Thyroid gland (tissue), 4 donors: ENCODE data around the gene HIVEP3. TPM values are rescaled to one million over a fixed set of nuclear protein-coding genes. Genes with fewer than 3 reads are reported as not detected.
"Not testable (repeated sequence)": the region's sequence is repeated elsewhere in the genome, so short reads cannot be mapped to it uniquely, and the experiment has no call there.

Source experiments
- DNase-seq, 2 donors: peaks; one replicate each; pipeline ENCODE4 v3.0.0-alpha.2; 2019
- H3K27ac ChIP-seq, 3 donors: fragments of 200-600 bp; sonication (generic); 1 replicate in 2 of 3; 2 replicates in 1 of 3; pipeline ENCODE4 v1.5.1; 2016 to 2019; ENCODE audit warnings: mild to moderate bottlenecking in 1 of 3, moderate library complexity in 1 of 3
- H3K27me3 ChIP-seq: fragments of 200-600 bp; sonication (generic); one replicate; pipeline ENCODE4 v1.5.1; 2019
- H3K36me3 ChIP-seq, 2 donors: fragments of 200-600 bp; sonication (generic); one replicate each; pipeline ENCODE4 v1.5.1; 2016 to 2019
- H3K4me1 ChIP-seq, 2 donors: fragments of 200-600 bp; sonication (generic); one replicate each; pipeline ENCODE4 v1.5.1; 2017 to 2019
- H3K4me3 ChIP-seq, 3 donors: fragments of 200-600 bp; sonication (generic); replicated peaks in 1 of 3; 1 replicate in 2 of 3; 2 replicates in 1 of 3; pipeline ENCODE4 v1.5.1; 2016; ENCODE audit warnings: mild to moderate bottlenecking in 1 of 3
- H3K9me3 ChIP-seq: fragments of 200-600 bp; sonication (generic); one replicate; pipeline ENCODE4 v1.5.1; 2017
- POLR2A ChIP-seq, 2 donors: fragments of 450-650 bp; IDR thresholded peaks; one replicate each; pipeline ENCODE4 v1.6.1; 2017; ENCODE audit warnings: antibody characterized with exemption in 2 of 2, mild to moderate bottlenecking in 2 of 2, moderate library complexity in 1 of 2
- WGBS, 2 donors: methylation state at CpG; one replicate each; pipeline ENCODE4 v1.1.5; 2017; 5-methylcytosine and 5-hydroxymethylcytosine counted together
- intact Hi-C: fragments of 100-400 bp; cut with DNase I; formaldehyde crosslinking; loops from one replicate; pipeline ENCODE4 v1.15.1; 2023
- total RNA-seq, 4 donors: library from RNA; depleted of rRNA; stranded (reverse); fragments of >200 nt; gene quantifications; one replicate each; pipeline ENCODE4 v1.2.3, GENCODE V29; 2016
- TF ChIP-seq, protein P1 (sequence below), 6 experiments: fragments of 200-600 bp in 3 of 6; fragments of 450-650 bp in 3 of 6; sonication (generic) in 3 of 6; IDR thresholded peaks; one replicate each; pipeline ENCODE4 v1.5.1; 2016 to 2019; ENCODE audit warnings: antibody characterized with exemption in 6 of 6, mild to moderate bottlenecking in 2 of 6, inconsistent platforms in 1 of 6, moderate library complexity in 1 of 6

Gene HIVEP3
- total RNA-seq, 4 donors from 2014 or later, result 9.7 to 13.5 (median 12.5) TPM

DNA sequence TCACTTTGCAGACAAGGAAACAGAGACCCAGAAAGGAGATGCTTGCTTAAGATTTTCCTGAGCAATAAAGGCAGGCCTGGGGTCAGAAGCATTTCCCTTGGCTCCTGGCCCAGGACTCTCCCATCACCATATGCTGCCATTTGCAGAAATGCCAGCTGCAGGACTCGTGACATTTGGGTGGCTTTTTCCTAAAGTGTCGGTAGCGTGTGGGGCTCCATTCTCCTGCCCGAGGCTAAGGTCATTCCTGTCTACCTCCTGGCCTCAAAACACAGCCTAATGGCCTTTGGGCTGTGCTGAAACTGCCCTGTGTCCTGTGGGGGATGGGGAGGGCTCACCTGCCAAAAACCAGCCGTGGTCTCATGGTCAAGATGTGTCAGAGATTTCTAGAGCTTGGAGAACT is 218.1 kb downstream of the HIVEP3 start:
- Histone ChIP-seq H3K27me3 (no peaks in the 10 kb centered on the region), H3K4me1 (no peaks in the 10 kb centered on the region), H3K27ac (no peak overlapping the region), H3K9me3 (no peaks in the 10 kb centered on the region), H3K36me3 (no peaks in the 10 kb centered on the region), H3K4me3 (no peak overlapping the region)
- intact Hi-C loops, result no loop called here
- WGBS, 2 donors, result 82 to 84% methylated on average over 5 of the region's 5 CpGs
- no peak for TF ChIP-seq POLR2A (IDR thresholded peaks at IDR 0.05)
- TF ChIP-seq, protein P1, sequence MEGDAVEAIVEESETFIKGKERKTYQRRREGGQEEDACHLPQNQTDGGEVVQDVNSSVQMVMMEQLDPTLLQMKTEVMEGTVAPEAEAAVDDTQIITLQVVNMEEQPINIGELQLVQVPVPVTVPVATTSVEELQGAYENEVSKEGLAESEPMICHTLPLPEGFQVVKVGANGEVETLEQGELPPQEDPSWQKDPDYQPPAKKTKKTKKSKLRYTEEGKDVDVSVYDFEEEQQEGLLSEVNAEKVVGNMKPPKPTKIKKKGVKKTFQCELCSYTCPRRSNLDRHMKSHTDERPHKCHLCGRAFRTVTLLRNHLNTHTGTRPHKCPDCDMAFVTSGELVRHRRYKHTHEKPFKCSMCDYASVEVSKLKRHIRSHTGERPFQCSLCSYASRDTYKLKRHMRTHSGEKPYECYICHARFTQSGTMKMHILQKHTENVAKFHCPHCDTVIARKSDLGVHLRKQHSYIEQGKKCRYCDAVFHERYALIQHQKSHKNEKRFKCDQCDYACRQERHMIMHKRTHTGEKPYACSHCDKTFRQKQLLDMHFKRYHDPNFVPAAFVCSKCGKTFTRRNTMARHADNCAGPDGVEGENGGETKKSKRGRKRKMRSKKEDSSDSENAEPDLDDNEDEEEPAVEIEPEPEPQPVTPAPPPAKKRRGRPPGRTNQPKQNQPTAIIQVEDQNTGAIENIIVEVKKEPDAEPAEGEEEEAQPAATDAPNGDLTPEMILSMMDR (IDR thresholded peaks at IDR 0.05), result no peak
- DNase-seq, result no peak

DNA sequence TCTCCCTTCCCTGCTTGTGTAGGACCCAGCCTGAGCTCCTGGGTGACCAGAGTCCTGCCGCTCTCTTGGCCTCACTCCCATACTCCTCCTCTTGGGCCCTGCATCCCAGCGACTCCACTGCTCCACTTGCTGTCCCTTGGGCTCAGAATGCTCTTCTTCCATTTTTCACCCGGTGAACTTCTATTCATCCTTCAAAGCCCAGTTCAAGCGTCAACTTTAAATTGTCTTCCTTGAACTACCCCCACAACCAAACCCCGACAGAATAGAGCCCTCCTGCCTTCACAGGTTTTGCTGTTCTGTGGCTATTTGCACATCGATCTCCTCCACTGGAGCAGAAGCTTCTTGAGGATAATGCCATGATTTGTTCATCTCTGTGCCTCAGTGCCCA is 218.9 kb downstream of the HIVEP3 start:
- Histone ChIP-seq H3K27ac (no peak overlapping the region), H3K4me3 (no peak overlapping the region), H3K9me3 (no peaks in the 10 kb centered on the region), H3K4me1 (no peaks in the 10 kb centered on the region), H3K36me3 (no peaks in the 10 kb centered on the region), H3K27me3 (no peaks in the 10 kb centered on the region)
- no peak for DNase-seq
- 97 to 100% methylated on average over 6 of the region's 6 CpGs for WGBS, 2 donors
- intact Hi-C loops, result no loop called here
- TF ChIP-seq POLR2A (IDR thresholded peaks at IDR 0.05), result no peak
- TF ChIP-seq, protein P1 (IDR thresholded peaks at IDR 0.05), result no peak

DNA sequence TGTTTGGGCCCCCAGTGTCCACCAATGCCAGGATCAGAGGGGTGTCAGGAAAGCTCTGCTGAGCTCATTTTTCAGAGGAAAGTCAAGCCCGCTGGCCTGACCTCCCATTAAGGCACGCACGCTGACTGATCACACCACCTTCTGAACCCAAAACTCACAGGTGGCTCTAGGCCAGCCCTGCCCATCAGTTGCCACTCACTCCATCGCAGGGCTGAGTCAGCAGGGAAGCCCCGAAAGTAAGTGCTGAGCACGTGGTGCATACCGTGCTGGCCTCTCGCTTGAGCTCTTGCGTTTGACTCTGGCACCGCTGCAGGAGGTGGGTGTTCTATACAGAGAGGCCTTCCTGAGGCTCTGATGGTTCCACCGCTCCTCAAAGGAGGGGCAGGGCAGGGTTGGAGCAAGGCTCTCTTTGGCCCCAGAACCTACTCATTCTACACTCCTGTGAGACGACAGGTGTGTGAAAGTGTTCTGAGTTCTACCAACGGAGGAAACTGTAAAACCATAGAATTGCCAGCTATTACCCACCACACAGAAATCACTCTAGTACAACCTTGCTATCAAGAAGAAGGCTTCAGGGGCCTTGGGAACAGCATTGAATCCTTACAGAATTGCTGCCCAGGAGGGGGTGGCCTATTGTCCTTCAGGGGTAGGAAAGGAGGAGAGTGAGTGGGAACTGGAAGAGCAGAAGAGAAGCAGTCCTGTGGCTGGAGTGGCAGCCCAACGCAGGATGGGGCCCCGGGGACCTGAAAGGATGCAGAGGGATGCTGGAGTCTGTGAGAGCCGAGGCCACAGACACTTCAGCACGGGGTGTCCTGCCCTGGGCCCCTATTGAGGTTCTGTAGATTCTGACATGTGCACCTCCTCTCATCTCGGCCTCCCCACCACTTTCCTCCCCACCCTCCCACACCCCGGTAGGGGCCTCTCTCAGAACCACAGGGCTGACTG is 219.5 kb downstream of the HIVEP3 start:
- 84 to 90% methylated on average over 15 to 19 of the region's 19 CpGs for WGBS, 2 donors
- Histone ChIP-seq H3K36me3 (no peaks in the 10 kb centered on the region), H3K4me3 (no peak overlapping the region), H3K27me3 (no peaks in the 10 kb centered on the region), H3K9me3 (no peaks in the 10 kb centered on the region), H3K27ac (no peak overlapping the region), H3K4me1 (no peaks in the 10 kb centered on the region)
- intact Hi-C loops, result no loop called here
- no peak for DNase-seq
- TF ChIP-seq, protein P1 (IDR thresholded peaks at IDR 0.05), result no peak
- no peak for TF ChIP-seq POLR2A (IDR thresholded peaks at IDR 0.05)

DNA sequence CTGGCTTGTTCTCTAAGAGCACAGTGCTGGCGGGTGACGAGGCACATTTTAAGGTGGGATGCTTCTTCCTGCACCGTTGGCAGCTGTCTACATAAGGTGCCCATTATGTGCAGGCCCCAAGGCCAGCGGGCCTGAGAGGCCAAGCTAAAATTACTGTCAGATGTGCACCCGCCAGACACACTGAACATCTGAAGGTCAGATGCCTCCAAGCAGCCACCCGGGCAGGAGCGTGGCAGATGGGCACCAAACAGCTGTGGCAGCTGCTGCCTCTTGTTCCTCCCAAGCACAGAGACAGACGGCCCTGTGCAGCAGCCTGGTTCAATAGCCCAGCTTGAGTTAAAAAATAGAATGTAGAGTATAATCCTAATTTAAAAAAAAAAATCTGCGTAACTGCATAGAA is 222.3 kb downstream of the HIVEP3 start:
- H3K4me1 ChIP-seq, result no peaks in the 10 kb centered on the region
- no peak for DNase-seq
- no peaks in the 10 kb centered on the region for H3K27me3 ChIP-seq
- H3K36me3 ChIP-seq, result no peaks in the 10 kb centered on the region
- no peak overlapping the region for H3K27ac ChIP-seq
- 91 to 99% methylated on average over 9 of the region's 9 CpGs for WGBS, 2 donors
- TF ChIP-seq POLR2A (IDR thresholded peaks at IDR 0.05), result no peak
- TF ChIP-seq, protein P1 (IDR thresholded peaks at IDR 0.05), result no peak
- no peaks in the 10 kb centered on the region for H3K9me3 ChIP-seq
- intact Hi-C loops, result no loop called here
- H3K4me3 ChIP-seq, result no peak overlapping the region

DNA sequence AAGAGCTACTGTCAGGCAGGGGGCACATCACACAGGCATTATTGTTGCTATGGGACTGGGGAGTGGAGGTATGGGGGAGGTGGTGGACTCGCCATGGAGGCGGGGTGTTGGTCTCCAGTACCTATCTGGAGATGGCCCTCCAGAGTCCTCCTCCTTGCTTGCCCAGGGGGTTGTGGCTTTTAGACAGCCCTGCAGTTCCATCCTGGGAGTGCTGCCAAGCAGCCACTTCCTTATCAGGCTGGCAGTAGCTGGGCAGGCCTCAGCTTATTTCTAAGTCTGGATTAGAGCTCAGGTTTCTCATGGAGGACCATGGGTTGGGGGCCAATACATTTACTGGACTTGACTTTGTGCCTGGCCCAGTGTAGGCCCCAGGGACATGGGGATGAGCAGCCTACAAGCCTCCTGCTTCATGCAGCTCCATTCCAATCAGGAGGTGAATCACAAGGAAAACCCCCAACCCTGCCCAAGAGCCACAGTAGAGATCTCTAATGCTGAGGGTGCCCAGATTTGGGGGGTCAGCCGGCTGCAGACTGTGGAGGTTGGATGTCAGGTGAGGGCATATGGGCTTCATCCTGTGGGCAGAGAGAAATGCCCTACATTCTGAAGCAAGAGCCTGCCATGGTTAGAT is 223.5 kb downstream of the HIVEP3 start:
- Histone ChIP-seq H3K36me3 (no peaks in the 10 kb centered on the region), H3K4me3 (no peak overlapping the region), H3K9me3 (no peaks in the 10 kb centered on the region), H3K4me1 (no peaks in the 10 kb centered on the region), H3K27ac (no peak overlapping the region), H3K27me3 (no peaks in the 10 kb centered on the region)
- TF ChIP-seq POLR2A (IDR thresholded peaks at IDR 0.05), result no peak
- TF ChIP-seq, protein P1 (IDR thresholded peaks at IDR 0.05), result no peak
- 87 to 91% methylated on average over 3 of the region's 3 CpGs for WGBS, 2 donors
- intact Hi-C loops, result no loop called here
- DNase-seq, result peak; percentile 53 to 56

DNA sequence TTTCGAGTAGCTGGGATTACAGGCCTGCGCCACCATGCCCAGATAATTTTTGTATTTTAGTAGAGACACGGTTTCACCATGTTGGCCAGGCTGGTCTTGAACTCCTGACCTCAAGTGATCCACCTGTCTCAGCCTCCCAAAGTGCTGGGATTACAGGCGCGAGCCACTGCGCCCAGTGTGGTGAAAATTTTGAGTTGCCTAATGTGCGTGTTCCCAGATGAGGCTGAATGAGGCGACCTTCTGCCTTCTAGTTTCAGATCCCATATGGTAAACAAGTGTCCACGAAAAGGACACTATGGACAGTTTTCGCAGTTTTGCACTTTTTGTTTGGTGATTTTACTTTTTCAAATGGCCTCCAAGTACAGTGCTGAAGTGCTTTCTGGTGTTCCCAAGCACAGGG is 226.8 kb downstream of the HIVEP3 start:
- intact Hi-C loops, H3K4me3 ChIP-seq: not testable (repeated sequence)

More for the DNA sequence above, 226.8 kb downstream of the HIVEP3 start:
- H3K9me3 ChIP-seq, H3K27ac ChIP-seq, H3K36me3 ChIP-seq, H3K4me1 ChIP-seq, H3K27me3 ChIP-seq, DNase-seq: not testable (repeated sequence)
- WGBS, 2 donors, result 95 to 96% methylated on average over 10 of the region's 10 CpGs
